GM12872 (cell line): ENCODE data around the gene ESR2.

Experiments used
- CTCF ChIP-seq: IDR thresholded peaks from 3 replicates; pipeline ENCODE4 v1.5.1; 2011; ENCODE audit warnings: low read depth, mild to moderate bottlenecking, low read length, moderate library complexity; ENCODE audit not compliant: insufficient read depth

The ESR2 gene

GRCh38 chr14:64049616-64050381 is 244.4 kb downstream of the ESR2 start:
- no peak for TF ChIP-seq CTCF

DNA sequence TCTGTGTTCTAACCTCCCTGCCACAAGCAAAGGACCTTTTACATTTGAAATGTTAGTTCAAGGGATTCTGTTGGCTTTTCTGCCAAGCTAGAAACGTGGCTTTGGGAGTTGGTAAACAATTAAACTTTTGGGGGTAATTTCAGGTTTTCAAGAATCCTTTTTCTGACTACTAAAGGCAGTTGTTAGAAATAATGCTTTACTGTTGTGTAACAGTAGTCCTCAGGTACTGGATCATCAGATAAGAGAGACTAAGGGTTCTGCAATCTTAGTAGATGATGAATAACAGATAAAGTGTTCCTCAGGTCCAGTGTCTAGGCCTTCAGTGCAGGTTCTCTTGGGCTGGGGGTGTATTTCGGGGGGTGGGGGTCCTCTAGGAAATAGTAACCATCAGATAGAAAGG is 249.1 kb downstream of the ESR2 start:
- TF ChIP-seq CTCF = no peak

GRCh38 chr14:64040044-64040443 is 254.1 kb downstream of the ESR2 start:
- no peak for TF ChIP-seq CTCF

GRCh38 chr14:64038841-64039542 is 255.2 kb downstream of the ESR2 start:
- TF ChIP-seq CTCF = no peak

GRCh38 chr14:64035143-64035542 is 259.0 kb downstream of the ESR2 start:
- TF ChIP-seq CTCF = no peak
